GM21447 (cell line): Measurements from ENCODE around the gene ISL2.
A peak's percentile ranks its signal among the peaks of the same experiment; 100 is the strongest.
"Not testable (repeated sequence)": the region's sequence is repeated elsewhere in the genome, so short reads cannot be mapped to it uniquely, and the experiment has no call there.

Experiments used
- ATAC-seq: cut with Tn5 transposase; IDR thresholded peaks from one replicate; pipeline ENCODE4 v1.9.1; 2021; ENCODE audit not compliant: unreplicated experiment

ISL2 gene

GRCh38 chr15:76336254-76337058, at the start of gene ISL2:
Gene ISL2, plus strand, starts transcription at chr15:76336773. Its CDS starts 111 bp downstream, at chr15:76336884.
- peak; percentile 52 for ATAC-seq

GRCh38 chr15:76289582-76289981, 47.0 kb upstream of the ISL2 start:
- no peak for ATAC-seq

GRCh38 chr15:76293361-76293760, 43.2 kb upstream of the ISL2 start:
- ATAC-seq: no peak

- ATAC-seq: not testable (repeated sequence)
Observed at GRCh38 chr15:76294463-76294862, 42.1 kb upstream of the ISL2 start.

GRCh38 chr15:76296849-76297248, 39.7 kb upstream of the ISL2 start:
- ATAC-seq: no peak

GRCh38 chr15:76297951-76298350, 38.6 kb upstream of the ISL2 start:
- ATAC-seq: not testable (repeated sequence)

GRCh38 chr15:76298986-76299385, 37.6 kb upstream of the ISL2 start:
- no peak for ATAC-seq

- no peak for ATAC-seq
Observed at GRCh38 chr15:76299786-76300185, 36.8 kb upstream of the ISL2 start.

- ATAC-seq: no peak
Observed at GRCh38 chr15:76303909-76304308, 32.7 kb upstream of the ISL2 start.

GRCh38 chr15:76309601-76310330, 26.8 kb upstream of the ISL2 start:
- ATAC-seq: no peak

GRCh38 chr15:76310475-76311099, 26.0 kb upstream of the ISL2 start:
- ATAC-seq: peak; percentile 28

GRCh38 chr15:76311100-76311953, 25.2 kb upstream of the ISL2 start, which contains the start of gene ETFA:
Gene ETFA, minus strand, starts transcription at chr15:76311469. Its CDS starts 81 bp downstream, at chr15:76311388.
- ATAC-seq: peak; percentile 96

- ATAC-seq: no peak
Observed at GRCh38 chr15:76312540-76313174, 23.9 kb upstream of the ISL2 start.

GRCh38 chr15:76313175-76313567, 23.4 kb upstream of the ISL2 start:
- ATAC-seq: not testable (repeated sequence)

GRCh38 chr15:76313731-76314130, 22.8 kb upstream of the ISL2 start:
- no peak for ATAC-seq

GRCh38 chr15:76320012-76320411, 16.6 kb upstream of the ISL2 start:
- ATAC-seq: no peak

- ATAC-seq: no peak
Observed at GRCh38 chr15:76321171-76321570, 15.4 kb upstream of the ISL2 start.

GRCh38 chr15:76321602-76322001, 15.0 kb upstream of the ISL2 start:
- no peak for ATAC-seq

GRCh38 chr15:76324066-76324465, 12.5 kb upstream of the ISL2 start:
- ATAC-seq: no peak

- no peak for ATAC-seq
Observed at GRCh38 chr15:76325704-76326103, 10.9 kb upstream of the ISL2 start.
